Measurements from ENCODE around the gene MEGF11. TPM values are rescaled to one million over a fixed set of nuclear protein-coding genes. Genes with fewer than 3 reads are reported as not detected.
"Not testable (repeated sequence)": the region's sequence is repeated elsewhere in the genome, so short reads cannot be mapped to it uniquely, and the experiment has no call there.

The MEGF11 gene
- polyA plus RNA-seq, 1 donor: 3.9 TPM

DNA sequence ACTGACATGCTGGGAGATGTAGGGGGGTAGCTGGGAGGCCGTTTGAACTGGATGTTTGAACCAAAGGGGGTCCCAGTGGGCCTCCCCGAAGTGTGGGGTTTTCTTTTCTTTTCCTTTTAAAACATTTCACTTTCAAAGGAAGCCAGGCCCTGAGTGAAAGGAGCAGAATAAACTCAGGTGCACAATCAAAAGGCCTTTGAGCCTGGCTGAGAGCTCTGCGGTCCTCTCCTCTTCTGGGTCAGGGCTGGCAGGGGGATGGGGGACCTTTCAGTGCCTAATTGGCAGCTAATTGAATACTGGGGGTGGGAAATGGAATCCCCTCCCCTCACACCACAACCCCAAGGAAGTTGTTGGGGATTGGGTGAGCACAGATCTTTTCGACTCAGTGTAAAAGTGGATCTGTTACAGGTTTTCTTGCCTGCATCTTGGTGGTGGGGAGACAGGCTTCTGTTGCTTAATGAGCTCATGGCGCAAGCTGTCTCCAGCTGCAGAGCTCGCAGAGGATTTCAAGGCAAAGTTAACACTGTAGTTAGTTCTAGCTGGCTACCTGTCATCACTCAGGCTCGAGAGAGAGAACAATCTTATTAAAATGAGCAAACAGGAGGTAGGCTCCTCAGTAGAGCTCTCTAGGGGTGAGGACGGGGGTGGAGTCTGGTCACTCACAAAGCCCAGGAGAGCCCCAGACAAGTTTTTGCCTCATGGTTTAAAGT, 251.7 kb downstream of the MEGF11 start:
- no peak for DNase-seq

DNA sequence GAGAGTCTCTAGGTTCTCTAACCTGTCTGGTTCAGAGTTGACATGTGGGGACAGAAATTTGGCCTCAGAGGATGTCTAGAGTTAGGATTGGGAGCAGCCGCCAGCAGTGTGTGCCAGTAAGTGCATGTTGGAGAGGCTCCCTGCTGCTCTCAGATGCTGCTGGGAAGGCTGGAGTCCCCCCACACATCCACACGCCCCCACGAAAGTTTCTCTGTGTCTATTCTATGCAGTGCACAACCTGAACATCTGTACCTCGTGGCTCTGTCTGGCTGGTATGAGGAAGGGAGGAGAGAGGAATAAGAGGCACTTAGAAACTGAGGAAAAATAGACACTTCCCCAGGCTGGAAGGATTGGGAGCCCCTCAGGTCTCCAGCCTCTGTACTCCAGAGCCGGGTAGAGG, 252.5 kb downstream of the MEGF11 start:
- no peak for DNase-seq

DNA sequence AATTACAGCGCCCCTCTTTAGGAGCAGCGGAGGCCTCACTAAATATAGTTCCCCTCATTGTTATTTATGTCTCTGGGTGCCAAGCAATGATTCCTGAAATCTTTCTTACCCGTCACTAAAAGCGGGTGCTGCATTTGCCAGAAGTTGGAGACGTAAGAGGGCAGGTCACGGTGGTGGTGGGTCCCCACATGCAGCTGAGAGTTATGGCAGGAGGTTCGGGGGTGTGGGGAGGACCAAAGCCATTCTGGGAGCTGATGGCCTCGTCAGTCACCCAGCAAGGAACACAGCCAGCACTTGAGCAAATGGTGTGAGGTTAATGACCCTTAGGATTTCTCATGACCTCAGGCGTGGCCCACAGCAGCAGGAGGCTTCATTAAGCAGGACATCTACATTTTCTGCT, 255.1 kb downstream of the MEGF11 start:
- no peak for DNase-seq

DNA sequence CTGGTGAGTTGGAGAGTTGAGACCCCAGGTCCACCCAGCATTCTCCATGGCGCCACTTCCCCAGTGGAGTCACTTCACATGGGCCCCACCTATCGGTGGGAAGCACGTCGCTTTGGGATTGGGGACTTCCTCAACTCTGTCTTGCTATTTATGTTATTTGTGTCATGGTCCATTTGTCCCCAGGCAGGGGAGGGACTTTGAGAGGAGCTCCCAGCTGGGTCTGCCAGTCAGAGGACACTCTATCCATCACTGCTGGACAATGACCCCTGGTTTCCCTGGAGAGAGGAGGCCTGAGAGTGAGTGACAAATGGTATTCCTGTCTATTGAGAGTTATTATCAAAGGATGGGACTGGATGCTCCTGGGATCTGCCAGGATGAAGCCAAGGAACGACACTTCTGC, 256.6 kb downstream of the MEGF11 start:
- DNase-seq: no peak

DNA sequence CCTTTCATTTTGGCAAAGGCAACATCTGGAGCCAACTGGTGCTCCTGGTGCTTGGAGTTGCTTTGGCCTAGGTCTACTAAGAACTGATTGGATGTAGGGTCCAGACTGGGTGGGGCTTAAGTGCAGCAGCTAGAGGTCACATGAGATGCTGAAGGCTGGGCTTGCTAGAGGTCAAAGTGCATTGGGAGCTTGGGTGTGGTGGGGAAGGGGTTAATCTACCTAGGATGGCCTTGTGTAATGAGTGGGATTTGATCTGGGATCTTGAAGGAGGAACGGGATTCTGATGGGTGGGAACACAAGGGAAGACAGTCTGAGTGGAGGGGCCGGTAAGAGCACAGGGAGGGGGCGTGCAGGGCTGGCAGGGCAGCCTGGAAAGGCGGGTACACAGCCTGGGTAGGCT, 258.7 kb downstream of the MEGF11 start:
- no peak for DNase-seq

DNA sequence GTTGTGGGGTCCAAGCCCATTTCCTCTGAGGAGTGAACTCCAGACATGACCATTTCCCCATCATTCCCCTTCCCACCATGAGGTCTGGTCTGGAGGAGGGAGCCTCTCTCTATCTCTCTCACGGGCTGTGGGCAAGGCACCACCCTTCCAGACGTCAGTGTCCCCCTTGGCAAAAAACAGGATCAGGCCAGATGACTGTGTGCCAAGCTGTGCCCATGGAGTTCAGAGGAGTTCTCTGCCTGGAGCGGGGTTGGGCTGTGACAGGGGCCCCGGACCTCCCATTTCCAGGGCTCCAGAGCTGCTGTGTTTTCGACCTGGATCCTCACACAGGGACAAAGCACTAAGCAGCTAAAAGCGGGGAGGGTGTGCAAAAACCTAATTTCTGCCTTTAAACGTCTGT, 259.8 kb downstream of the MEGF11 start:
- DNase-seq: no peak

DNA sequence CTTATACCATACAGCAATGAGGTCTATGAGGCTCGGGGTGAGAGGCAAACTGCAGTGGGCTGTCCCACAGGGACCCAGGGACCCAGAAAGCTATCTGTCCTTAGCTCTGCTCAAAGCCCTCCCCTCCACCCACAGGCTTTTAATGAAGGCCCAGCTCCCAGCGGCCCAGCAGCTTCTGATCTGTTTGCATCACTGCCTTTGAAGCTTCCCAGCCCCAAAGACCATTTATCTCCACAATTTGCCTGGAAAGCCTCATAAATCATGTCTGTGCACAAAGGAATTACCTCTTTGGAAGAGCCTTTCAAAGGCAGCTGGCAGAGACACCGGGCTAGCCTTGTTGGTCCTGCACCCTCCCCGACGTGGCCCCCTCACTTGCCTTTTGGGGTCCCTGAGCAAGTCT, 260.3 kb downstream of the MEGF11 start:
- peak; percentile 39 for DNase-seq

DNA sequence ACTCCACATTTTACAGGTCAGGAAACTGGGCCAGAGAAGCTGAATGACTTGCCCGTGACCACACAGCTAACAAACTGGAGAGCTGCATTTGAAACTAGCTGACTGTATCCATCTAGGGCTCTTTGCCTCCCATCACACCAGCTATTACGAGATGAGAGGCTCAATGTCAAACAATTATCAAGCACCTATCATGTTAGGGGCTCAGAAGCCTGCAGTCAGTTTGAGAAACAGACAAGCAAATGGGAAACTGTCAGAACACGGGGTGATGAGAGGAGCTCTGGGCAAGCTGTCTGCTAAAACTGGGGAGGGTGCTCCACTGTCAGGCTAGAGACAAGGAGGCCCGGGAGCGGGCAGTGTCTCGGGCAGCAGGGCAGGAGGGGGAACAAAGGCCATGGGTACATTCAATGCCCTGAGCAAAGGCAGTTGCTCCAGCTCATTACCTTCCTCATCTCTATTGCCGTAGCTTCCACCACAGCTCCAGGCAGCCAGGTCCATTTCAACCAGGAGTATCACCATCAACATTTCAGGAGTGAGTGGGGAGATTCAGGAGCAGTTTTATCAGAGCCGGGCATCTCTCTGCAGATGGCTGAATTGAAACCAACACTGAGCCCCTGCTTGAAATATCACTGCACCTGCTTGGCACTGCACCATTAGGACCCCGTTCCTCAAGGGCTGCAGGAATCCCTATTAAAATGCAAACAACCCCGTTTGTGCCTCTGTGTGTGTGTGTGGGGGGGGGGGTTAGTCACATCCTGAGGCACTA, 261.6 kb downstream of the MEGF11 start:
- no peak for DNase-seq

DNA sequence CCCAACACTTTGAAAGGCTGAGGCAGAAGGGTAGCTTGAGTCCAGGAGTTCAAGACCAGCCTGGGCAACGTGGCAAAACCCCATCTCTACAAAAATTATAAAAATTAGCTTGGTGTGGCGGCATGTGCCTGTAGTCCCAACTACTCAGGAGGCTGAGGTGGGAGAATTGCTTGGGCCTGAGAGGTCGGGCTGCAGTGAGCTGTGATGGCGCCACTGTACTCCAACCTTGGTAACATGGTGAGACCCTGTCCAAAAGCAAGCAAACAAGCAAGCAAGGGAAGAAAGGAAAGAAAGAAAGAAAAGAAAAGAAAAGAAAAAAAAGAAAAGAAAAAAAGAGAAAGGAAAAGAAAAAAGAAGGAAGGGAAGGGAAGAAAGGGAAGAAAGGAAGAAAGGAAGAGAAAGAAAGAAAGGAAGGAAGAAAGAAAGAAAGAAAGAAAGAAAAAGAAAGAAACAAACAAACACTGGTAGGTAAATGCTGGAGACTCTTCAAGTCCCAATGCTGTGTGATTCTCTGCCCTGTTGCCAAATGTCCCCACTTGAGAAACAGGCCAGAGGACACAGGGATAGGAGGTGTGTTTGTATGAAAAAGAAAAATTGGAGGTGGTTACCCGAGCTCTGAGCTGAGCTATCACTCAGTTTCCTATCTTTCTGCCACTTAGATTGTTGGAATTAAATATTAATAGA, 263.1 kb downstream of the MEGF11 start:
- no peak for DNase-seq

DNA sequence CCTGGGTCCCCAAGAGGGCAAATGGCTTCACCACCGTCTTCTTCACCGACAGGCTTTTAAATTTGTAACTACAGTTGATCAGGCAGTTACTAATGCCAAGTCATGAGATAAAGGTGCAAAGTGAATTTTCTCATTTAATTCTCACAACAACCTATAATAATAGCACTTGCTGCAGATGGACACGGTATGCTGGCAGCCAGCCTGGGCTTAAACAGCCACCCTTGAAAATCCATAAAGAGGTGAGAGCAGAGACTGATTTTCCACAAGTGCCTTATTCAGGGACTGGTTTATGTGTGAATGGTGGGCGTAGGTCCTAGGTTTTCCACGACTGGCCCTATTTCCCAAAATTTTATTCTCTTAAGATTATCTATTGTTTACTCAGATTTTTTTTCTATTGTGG, 266.4 kb downstream of the MEGF11 start:
- DNase-seq: no peak

DNA sequence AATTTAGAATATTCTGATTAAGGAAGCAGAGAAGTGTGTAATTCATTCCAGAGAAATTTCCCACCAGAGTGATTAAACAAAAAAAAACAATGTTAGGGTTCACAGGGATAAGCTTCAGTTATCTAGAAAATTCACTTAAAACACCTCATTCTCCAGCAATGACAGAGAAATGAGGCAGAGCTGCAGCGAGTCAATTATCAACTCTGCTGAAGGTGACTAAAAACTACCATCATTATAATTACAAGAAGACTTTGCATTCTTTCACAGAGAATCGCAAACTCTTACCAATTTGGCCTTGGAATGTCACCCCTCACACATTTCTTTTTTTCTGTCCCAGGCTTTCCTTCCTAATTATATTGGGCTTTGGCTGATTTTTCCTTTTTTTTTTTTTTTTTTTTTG, 267.1 kb downstream of the MEGF11 start:
- DNase-seq: no peak

DNA sequence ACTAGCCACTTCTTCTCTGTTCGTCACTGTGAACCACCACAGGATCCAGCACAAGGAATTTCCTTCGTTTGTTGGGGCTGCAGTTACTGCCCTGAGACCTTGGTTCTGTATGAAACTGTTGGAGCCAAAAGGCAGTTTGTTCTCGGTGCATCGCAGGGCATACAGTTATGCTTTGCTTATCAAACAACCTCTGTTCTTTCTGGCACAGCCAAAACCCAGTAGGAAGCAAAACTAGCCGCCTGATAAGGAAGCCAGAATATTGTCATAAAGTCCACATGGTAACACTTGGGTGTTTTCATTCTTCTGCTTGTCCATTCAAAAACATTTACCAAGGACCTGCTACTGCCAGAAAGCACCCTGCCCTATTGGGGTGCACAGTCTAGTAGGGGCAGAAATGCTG, 268.2 kb downstream of the MEGF11 start:
- DNase-seq: no peak

DNA sequence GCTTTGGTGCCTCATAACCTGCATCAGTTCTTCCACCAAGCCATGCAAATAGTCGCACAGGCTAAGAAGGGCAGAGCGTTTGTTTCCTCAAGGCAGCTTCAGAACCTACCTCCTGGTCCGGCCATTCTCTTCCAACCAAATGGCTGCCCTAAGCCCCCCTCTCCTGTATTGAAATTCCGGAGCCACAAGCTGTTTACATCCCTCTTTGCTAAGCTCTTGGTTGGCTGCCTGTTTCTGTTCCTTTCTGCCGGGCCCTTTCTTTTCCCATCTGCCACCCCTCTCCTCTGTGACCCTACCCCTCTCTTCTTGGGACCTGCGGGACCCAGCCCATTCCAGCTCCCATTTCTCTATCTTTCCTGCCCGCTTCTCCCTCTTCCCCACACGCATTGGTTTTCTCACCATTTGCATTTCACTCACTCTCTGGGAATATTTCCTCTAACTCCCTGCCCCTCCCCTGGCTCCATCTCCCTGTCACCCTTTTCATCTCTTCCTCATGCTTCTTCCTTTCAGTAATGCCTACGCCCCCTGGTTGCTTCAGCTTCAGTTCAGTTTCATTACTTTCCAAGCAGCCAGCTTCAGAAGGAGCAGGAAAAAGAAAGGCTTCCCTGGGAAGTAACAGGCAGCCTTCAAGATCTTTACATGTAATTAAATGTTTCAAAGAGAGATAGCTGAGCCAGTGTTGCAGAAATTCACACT, 270.8 kb downstream of the MEGF11 start:
- DNase-seq: no peak

DNA sequence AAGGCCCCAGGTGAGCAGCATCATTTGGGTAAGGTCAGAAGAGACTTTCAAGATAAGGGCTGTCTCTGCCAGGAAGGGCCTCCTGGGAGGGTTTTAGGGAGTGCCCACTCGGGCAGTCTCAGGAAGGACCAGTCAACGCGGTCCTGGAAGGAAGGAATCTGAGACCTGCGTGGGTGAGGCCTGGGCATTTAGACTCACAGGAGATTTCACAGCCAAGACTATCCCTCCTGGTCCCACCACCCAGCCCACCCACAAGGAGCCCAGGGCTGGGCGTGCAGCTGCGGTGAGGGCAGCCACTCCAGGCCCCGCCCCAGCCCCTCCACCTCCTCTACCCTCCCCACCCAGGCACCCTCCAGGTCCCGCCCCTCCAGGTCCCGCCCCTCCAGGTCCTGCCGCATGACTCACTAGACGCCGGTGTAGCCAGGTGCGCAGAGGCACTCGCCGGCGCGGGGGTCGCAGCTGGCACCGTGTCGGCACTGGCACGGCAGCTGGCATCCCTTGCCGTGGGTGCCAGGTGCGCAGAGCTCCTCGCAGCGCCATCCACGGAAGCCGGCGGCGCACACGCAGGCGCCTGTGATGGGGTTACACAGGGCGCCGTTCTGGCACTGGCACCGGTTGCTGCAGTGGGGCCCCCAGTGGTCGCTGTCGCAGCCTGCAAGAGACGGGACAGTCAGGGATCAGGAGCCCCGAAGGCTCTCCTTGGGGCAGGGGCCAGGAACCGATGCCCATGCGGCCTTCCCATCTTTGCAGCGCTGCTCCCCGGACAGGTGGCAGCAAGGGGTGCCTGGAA, 271.5 kb downstream of the MEGF11 start:
- DNase-seq: no peak

DNA sequence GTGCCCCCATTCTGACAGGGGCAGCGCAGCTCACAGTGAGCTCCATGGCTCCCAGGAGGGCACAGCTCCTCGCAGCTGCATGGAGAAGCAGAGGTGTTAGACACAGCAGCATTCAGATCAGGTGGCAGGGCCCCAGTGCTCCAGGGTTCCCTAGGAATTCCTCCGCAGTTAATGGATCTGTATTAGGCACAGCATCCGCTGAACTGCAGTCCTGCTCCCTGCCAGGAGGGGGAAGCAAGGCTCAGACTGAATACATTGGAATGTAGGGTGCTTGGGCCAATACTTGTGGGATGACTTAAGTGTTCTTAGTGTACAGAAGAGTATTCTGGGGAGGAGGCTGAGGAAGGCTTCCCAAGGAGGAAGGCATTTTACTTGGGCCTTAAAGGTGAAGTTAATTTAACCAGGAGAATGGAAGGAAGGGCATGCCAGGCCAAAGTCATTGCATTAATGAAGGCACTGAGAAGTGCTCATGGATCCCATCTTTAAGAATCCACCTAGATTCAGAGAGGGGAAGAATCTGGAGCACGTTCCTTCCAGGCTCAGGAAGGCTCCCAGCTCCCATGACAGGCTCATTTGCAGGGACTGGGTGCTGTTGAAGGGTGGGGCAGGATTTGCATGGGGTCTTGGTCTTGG, 272.6 kb downstream of the MEGF11 start:
- peak; percentile 33 for DNase-seq

DNA sequence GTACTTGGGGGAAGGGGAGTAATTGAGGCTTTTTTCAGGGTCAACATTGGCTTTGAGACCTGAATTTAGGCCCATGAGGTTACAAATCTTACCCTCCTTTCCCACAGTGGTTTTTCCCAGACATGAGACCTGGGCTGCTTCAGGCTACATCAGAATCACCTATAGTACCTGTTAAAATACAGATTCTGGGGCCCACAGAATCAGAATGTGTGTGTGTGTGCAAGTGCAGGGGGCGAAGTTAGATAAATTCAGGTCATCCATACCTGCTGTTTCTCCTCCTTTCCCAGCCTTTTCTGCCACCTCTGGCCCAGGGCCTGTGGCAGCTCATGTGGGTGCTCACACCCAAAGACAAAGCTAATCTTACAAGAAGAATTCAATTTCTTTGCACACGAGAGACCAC, 273.7 kb downstream of the MEGF11 start:
- DNase-seq: no peak

DNA sequence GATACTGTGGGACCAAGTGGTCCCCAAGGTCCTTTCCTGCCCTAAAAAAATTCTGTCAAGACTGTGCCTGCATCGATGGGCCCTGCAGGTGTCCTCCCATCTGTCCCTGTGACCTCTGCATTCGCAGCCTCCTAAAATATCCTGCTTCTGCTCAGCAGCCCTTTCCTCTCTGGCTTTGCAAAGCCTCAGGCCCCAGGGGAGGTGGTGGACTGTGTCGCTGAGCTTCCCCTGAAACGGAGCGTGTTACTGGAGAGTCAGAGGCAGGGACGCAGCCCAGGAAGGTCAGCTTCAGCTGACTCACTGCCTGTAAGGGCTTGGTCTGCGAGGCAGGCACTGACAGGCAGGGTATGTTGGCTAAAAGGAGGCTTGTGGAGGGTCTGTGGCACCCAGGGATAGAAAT, 274.2 kb downstream of the MEGF11 start:
- DNase-seq: no peak

DNA sequence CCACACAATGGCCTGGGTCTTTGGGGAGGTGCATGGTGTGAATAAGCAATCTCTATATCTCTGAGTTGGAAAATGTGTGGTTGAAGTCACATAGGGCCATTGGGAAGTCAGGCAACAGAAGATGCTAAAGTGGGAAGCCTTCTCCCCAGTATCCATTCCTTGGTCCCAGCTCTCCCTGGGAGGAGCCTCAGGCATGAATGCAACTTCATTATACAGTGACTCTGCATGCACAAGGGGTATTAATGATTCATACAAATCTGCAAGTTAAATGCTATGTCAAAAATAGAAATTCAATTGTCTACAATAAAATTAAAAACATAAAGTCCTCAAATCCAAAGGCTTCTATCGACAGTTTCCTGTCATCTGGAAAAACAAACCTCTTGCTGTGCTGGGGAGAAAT, 275.4 kb downstream of the MEGF11 start:
- DNase-seq: no peak

DNA sequence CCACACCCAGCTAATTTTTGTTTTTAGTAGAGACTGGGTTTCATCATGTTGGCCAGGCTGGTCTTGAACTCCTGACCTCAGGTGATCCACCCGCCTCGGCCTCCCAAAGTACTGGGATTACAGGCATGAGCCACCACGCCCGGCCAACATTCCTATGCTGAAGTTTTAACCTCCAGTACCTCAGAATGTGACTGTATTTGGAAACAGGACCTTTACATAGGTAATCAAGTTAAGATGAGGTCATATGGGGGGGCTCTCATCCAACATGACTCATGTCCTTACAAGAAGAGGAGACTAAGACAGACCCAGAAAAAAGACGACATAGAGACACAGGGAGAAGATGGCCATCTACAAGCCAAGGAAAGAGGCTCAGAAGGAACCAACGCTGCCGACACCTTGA, 277.4 kb downstream of the MEGF11 start:
- not testable (repeated sequence) for DNase-seq

DNA sequence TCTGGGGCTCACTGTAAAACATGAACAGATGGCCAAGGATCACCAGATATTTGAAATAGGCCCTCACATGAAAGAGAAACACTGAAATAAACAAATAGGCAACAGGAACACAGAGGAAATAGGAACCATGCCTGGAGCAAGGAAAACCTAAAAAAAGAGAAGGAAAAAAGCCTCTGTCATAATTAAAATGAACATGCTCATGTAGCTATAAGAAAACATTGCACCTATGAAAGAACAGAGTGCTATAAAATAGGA, 281.9 kb downstream of the MEGF11 start:
- no peak for DNase-seq

DNA sequence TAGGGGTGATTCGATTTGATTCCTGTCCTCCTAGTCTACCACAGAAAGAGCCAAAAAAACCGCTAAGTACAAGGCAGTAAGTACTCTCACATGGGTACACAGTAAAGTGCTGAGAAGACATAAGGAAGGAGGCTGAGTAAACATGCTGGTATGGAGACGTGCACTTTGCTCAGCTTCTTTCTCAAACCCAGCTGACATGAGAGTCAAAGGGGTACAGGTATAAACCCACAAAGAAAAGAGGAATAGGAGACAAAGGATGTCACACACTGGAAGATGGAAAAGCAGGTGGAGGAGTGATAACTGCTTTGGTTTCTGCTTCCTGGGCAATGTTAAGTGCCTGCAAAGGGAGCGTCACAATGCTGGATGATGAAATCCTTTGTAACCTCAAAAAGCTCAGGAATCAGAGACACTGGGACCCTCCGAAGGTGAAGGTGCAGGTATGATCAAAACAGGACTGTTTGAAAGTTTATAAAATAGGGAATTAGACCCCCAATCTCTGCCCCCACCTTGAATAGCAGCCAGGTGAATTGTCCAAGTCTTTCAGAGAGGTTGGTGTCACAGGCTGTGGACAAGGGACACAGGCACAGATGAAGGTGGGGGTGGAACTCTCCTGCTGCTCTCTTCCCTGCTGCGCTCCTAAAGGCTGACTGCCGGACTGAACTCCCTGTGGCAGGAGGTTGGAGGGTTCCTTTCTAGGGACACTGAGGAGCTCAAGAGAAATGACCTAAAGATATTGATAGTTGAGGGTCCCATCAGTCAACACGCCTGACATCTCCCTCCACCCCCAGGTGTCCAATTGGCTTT, 282.4 kb downstream of the MEGF11 start:
- DNase-seq: no peak
